AG10803 (cell line): Measurements from ENCODE around the gene GNG7.
"Not testable (repeated sequence)": the region's sequence is repeated elsewhere in the genome, so short reads cannot be mapped to it uniquely, and the experiment has no call there.

Experiments used
- DNase-seq: peaks from one replicate; pipeline ENCODE4 v3.0.0; 2010; ENCODE audit warnings: low read depth
- H3K4me3 ChIP-seq: 2 replicates; pipeline ENCODE4 v1.5.1; 2011; ENCODE audit warnings: mild to moderate bottlenecking, low read length, control low read depth
- CTCF ChIP-seq: conservative IDR thresholded peaks from 2 replicates; pipeline ENCODE4 v1.5.1; 2011; ENCODE audit warnings: mild to moderate bottlenecking, low read length, control low read depth, inconsistent platforms

GNG7 gene

GRCh38 chr19:2516727-2517126, 185.8 kb downstream of the GNG7 start:
- TF ChIP-seq CTCF, result no peak
- DNase-seq, result no peak
- no peak overlapping the region for H3K4me3 ChIP-seq

DNA sequence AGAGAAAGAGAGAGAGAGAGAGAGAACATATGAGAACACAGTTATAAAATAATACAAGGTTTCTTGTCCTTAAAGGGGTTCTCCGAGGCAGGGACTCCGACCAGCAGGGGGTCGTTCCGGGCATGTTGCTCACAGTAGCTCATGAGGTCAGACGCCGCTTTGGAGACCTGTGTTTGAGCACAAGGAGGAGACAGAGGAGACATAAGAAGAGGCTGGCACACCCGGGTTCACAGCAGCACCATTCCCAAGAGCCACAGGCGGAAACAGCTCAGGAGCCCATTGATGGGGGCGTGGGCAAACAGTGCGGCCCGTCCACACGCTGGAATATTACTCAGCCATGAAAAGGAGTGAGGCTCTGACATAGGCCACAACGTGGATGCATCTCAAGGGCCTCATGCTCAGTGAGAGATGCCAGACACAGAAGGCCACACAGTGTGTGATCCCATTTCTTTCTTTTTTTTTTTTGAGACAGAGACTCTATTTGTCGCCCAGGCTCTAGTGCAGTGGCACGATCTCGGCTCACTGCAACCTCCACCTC, 187.4 kb downstream of the GNG7 start:
- no peak overlapping the region for H3K4me3 ChIP-seq
- DNase-seq, result no peak
- no peak for TF ChIP-seq CTCF

- DNase-seq, result no peak
- TF ChIP-seq CTCF, result no peak
These were observed 189.7 kb downstream of the GNG7 start for GRCh38 chr19:2512523-2513431.

DNA sequence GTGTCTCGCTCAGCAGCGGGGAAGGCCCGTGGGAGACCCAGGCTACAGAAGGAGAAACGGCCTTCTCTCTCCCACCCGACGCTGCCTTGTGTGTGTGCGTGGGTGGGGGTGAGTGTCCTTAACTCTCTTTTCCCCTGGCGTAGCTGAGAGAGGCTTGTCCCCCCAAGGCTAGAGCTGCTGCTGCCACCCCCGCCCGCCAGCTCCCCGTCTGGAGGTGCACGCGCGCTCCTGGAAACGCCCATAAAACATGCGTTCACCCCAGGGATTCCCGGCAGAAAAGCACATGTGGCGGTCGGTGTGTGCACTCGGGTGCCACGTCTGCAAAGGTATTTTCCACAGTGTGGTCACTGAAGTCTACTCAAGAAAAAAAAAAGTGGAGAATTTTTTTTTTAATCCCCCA, 190.5 kb downstream of the GNG7 start:
- DNase-seq, result no peak

More at GRCh38 chr19:2512523-2513431, 189.7 kb downstream of the GNG7 start:
- H3K4me3 ChIP-seq, result no peak overlapping the region

DNA sequence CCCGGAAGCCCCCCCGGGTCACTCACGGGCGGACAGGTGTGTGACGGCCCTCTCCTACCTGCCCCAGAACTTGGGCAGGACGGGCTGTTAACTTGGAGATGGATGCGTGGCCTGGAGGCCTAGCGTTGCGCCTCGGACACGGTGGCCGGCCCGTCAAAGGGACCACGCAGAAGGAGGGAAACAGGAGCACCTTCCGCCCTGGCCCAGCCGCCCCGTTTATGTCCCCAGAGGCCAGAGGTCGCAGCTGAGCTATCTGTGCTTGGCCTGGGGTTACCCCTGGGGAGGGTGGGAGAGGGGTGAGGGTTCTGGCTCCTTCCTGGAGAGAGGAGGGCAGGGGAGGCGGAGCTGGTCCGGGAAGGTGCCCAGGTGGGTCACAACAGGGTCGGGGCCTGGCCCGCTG, 190.9 kb downstream of the GNG7 start:
- no peak for DNase-seq
- H3K4me3 ChIP-seq, result no peak overlapping the region
- TF ChIP-seq CTCF, result no peak

More for the DNA sequence above, 190.5 kb downstream of the GNG7 start:
- H3K4me3 ChIP-seq, result no peak overlapping the region
- no peak for TF ChIP-seq CTCF

- no peak for TF ChIP-seq CTCF
These were observed 193.4 kb downstream of the GNG7 start for GRCh38 chr19:2509096-2509495.

GRCh38 chr19:2507109-2507508, 195.4 kb downstream of the GNG7 start:
- TF ChIP-seq CTCF, result no peak
- H3K4me3 ChIP-seq, result no peak overlapping the region
- peak; percentile 58 for DNase-seq

More at GRCh38 chr19:2509096-2509495, 193.4 kb downstream of the GNG7 start:
- no peak for DNase-seq
- no peak overlapping the region for H3K4me3 ChIP-seq

GRCh38 chr19:2506656-2507055, 195.8 kb downstream of the GNG7 start:
- not testable (repeated sequence) for H3K4me3 ChIP-seq, DNase-seq
